Duodenal mucosa (tissue), 2 donors: ENCODE results near the gene ADARB2.

Experiments used
- H3K27ac ChIP-seq: one replicate; pipeline ENCODE4 v1.7.0; 2013; ENCODE audit warnings: low read depth, low read length
- H3K27me3 ChIP-seq, 2 donors: one replicate each; pipeline ENCODE4 v1.7.0; 2013; ENCODE audit warnings: low read length in 2 of 2, control low read depth in 1 of 2; ENCODE audit not compliant: insufficient read depth in 2 of 2, control insufficient read depth in 1 of 2
- H3K36me3 ChIP-seq, 2 donors: one replicate each; pipeline ENCODE4 v1.7.0; 2013; ENCODE audit warnings: low read length in 2 of 2, control low read depth in 1 of 2; ENCODE audit not compliant: insufficient read depth in 2 of 2, control insufficient read depth in 1 of 2
- H3K4me1 ChIP-seq, 2 donors: one replicate each; pipeline ENCODE4 v1.7.0; 2013; ENCODE audit warnings: low read length in 2 of 2, control low read depth in 1 of 2; ENCODE audit not compliant: insufficient read depth in 2 of 2, control insufficient read depth in 1 of 2
- H3K4me3 ChIP-seq, 2 donors: one replicate each; pipeline ENCODE4 v1.7.0; 2013; ENCODE audit warnings: low read length in 2 of 2, low read depth in 1 of 2
- H3K9ac ChIP-seq, 2 donors: one replicate each; pipeline ENCODE4 v1.7.0; 2013; ENCODE audit warnings: low read length in 2 of 2, low read depth in 1 of 2
- H3K9me3 ChIP-seq, 2 donors: one replicate each; pipeline ENCODE4 v1.7.0; 2013; ENCODE audit warnings: low read length in 2 of 2, control low read depth in 1 of 2; ENCODE audit not compliant: control insufficient read depth in 1 of 2

The ADARB2 gene

GRCh38 chr10:1127629-1128028 is 609.7 kb downstream of the ADARB2 start:
- H3K9me3 ChIP-seq, result no peaks in the 10 kb centered on the region
- H3K4me3 ChIP-seq, result no peak overlapping the region
- H3K36me3 ChIP-seq, result peaks cover 48 to 76% of the 10 kb centered on the region in 2 donors
- no peak overlapping the region for H3K27ac ChIP-seq
- no peaks in the 10 kb centered on the region for H3K27me3 ChIP-seq
- no peak overlapping the region for H3K9ac ChIP-seq
- H3K4me1 ChIP-seq, result no peaks in the 10 kb centered on the region
